GM23248 (cell line): ENCODE results near the gene ERAL1. TPM values are rescaled to one million over a fixed set of nuclear protein-coding genes. Genes with fewer than 3 reads are reported as not detected.

Source experiments
- DNase-seq: peaks from one replicate; pipeline ENCODE4 v3.0.0-alpha.2; 2015
- H2AFZ ChIP-seq: fragments of 200-600 bp; sonication (generic); 2 replicates; pipeline ENCODE4 v1.6.1; 2016; ENCODE audit warnings: antibody characterized with exemption
- H3F3A ChIP-seq: fragments of 200-600 bp; sonication (generic); 2 replicates; pipeline ENCODE4 v1.6.1; 2016; ENCODE audit warnings: mild to moderate bottlenecking, antibody characterized with exemption, mixed run types; ENCODE audit not compliant: insufficient read depth
- H3K27ac ChIP-seq: fragments of 200-600 bp; sonication (generic); 2 replicates; pipeline ENCODE4 v1.5.1; 2016; ENCODE audit warnings: mild to moderate bottlenecking
- H3K27me3 ChIP-seq: fragments of 200-600 bp; sonication (generic); replicated peaks from 2 replicates; pipeline ENCODE4 v1.6.1; 2016; ENCODE audit warnings: mild to moderate bottlenecking; ENCODE audit not compliant: insufficient read depth
- H3K36me3 ChIP-seq: fragments of 200-600 bp; sonication (generic); 2 replicates; pipeline ENCODE4 v1.6.1; 2016; ENCODE audit warnings: low read depth, mild to moderate bottlenecking
- H3K4me1 ChIP-seq: fragments of 200-600 bp; sonication (generic); 2 replicates; pipeline ENCODE4 v1.6.1; 2016; ENCODE audit warnings: mild to moderate bottlenecking; ENCODE audit not compliant: insufficient read depth
- H3K4me2 ChIP-seq: fragments of 200-600 bp; sonication (generic); one replicate; pipeline ENCODE4 v1.6.1; 2016; ENCODE audit warnings: mild to moderate bottlenecking; ENCODE audit not compliant: unreplicated experiment
- H3K4me3 ChIP-seq: fragments of 200-600 bp; sonication (generic); 2 replicates; pipeline ENCODE4 v1.5.1; 2016; ENCODE audit warnings: mild to moderate bottlenecking
- H3K79me2 ChIP-seq: fragments of 200-600 bp; sonication (generic); 2 replicates; pipeline ENCODE4 v1.6.1; 2016; ENCODE audit warnings: mild to moderate bottlenecking; ENCODE audit not compliant: insufficient read depth
- H3K9ac ChIP-seq: fragments of 200-600 bp; sonication (generic); 2 replicates; pipeline ENCODE4 v1.6.1; 2016; ENCODE audit warnings: mild to moderate bottlenecking
- H3K9me2 ChIP-seq: fragments of 200-600 bp; sonication (generic); 2 replicates; pipeline ENCODE4 v1.6.1; 2016; ENCODE audit warnings: mixed run types, mild to moderate bottlenecking, moderate library complexity; ENCODE audit not compliant: insufficient read depth
- H3K9me3 ChIP-seq: fragments of 200-600 bp; sonication (generic); one replicate; pipeline ENCODE4 v1.6.1; 2017; ENCODE audit warnings: low read depth
- H4K20me1 ChIP-seq: fragments of 200-600 bp; sonication (generic); 2 replicates; pipeline ENCODE4 v1.6.0; 2016; ENCODE audit not compliant: insufficient read depth
- EZH2 ChIP-seq: fragments of 200-600 bp; sonication (generic); IDR thresholded peaks from 2 replicates; pipeline ENCODE4 v1.6.1; 2018; ENCODE audit warnings: antibody characterized with exemption, mild to moderate bottlenecking; ENCODE audit not compliant: insufficient read depth, poor library complexity, severe bottlenecking
- EZH2phosphoT487 ChIP-seq: fragments of 200-600 bp; sonication (generic); IDR thresholded peaks from 2 replicates; pipeline ENCODE4 v1.6.1; 2018; ENCODE audit warnings: antibody characterized with exemption, moderate library complexity, mild to moderate bottlenecking, low read depth; ENCODE audit not compliant: insufficient read depth
- WGBS, 2 experiments: methylation state at CpG; one replicate each; pipeline ENCODE4 v1.1.6; 2015 to 2017; ENCODE audit warnings: low lambda C conversion rate in 2 of 2, low coverage in 1 of 2; ENCODE audit errors: missing lambda C conversion rate in 2 of 2; 5-methylcytosine and 5-hydroxymethylcytosine counted together
- in situ Hi-C: fragments of 300-500 bp; cut with MboI; formaldehyde crosslinking; loops from 2 replicates; pipeline ENCODE4 v1.15.0; 2020
- polyA plus RNA-seq: library from polyadenylated mRNA; unstranded; fragments of >200 nt; fragmentation: Nextera tagmentation; extraction: Ambion mirVana; gene quantifications from 2 replicates; pipeline ENCODE4 v1.2.1, GENCODE V29; 2016
- total RNA-seq: library from RNA; depleted of rRNA; stranded (reverse); fragments of >200 nt; shearing (Covaris generic); gene quantifications from 2 replicates; pipeline ENCODE4 v1.2.3, GENCODE V29; 2014

The ERAL1 gene
- total and polyA plus RNA-seq, 2 experiments from 2014 or later: 40.2 to 60.0 TPM

DNA sequence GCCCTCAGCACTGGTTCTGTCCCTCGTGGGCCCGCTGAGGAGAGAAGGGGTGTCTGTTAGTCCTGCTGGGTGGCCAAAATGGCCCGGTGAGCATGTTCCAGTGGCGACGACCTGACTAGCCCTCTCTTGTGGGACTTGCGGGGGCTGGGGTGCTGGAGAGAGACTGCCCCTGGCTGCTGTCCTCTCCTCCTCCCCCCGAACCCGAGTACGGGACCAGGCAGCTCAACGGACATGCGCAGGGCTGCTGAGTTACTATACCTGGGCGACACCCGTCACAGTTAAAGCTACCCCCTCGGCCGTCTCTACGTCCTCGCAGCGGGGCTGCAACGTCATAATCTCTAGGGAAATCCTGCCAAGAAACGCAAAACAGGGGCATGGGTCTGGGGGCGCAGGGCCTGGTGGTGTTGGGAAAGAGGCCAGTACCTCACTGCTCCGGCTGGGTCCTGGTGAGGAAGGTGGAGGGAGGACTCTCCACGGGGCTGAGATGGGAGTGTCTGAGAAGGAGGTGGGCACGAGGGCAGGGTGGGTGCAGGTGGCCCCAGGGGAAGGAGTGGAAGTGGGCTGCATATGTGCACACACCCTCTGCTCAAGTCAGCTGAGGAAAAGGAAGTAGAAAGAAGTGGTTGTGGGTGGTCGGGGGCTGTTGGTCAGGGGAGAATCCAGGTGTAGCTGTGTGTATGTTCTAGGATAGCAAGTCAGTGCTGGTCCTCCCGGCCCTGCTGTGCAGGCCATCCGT lies 29.3 kb downstream of the ERAL1 start:
- no peaks in the 10 kb centered on the region for H4K20me1 ChIP-seq
- no peaks in the 10 kb centered on the region for H3F3A ChIP-seq
- no peak overlapping the region for H3K9ac ChIP-seq
- TF ChIP-seq EZH2phosphoT487 (no peak), EZH2 (no peak)
- no peak overlapping the region for H3K4me3 ChIP-seq
- no peaks in the 10 kb centered on the region for H3K4me1 ChIP-seq
- H3K27ac ChIP-seq: no peak overlapping the region
- in situ Hi-C loops: no loop called here
- no peak for DNase-seq
- 89 to 90% methylated on average over 27 of the region's 27 CpGs for WGBS, 2 experiments
- H3K27me3 ChIP-seq: no peaks in the 10 kb centered on the region
- H3K9me3 ChIP-seq: no peaks in the 10 kb centered on the region
- H2AFZ ChIP-seq: no peak overlapping the region
- H3K79me2 ChIP-seq: no peaks in the 10 kb centered on the region
- H3K4me2 ChIP-seq: no peak overlapping the region
- H3K9me2 ChIP-seq: no peaks in the 10 kb centered on the region
- no peaks in the 10 kb centered on the region; the same call in 1 of the 2 replicates for H3K36me3 ChIP-seq

DNA sequence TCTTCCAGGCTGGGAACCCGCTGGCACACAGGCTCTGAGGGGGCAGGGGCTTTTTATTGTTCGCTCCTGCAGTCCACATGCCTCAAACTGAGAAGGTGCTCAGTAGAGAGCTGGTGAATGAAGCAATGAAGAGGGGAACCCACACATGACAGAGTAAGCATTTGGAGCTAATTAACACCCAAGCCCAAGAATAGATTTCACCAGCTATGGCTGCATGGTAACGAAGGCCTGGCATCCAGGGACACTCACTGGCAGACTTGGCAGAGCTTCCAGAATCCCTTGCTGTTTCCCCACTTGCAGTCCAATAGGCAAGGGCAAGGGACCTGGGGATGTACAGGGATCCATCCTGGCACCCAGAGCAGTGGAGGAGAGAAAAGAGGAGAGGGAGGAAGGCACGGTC lies 30.5 kb downstream of the ERAL1 start:
- Histone ChIP-seq H3K79me2 (no peaks in the 10 kb centered on the region), H3K27me3 (no peaks in the 10 kb centered on the region), H3K4me2 (no peak overlapping the region), H4K20me1 (no peaks in the 10 kb centered on the region), H3K36me3 (no peaks in the 10 kb centered on the region; the same call in 1 of the 2 replicates), H3K4me1 (no peaks in the 10 kb centered on the region), H3K9me3 (no peaks in the 10 kb centered on the region), H3K27ac (no peak overlapping the region), H3K9me2 (no peaks in the 10 kb centered on the region), H3K4me3 (no peak overlapping the region), H2AFZ (no peak overlapping the region), H3F3A (no peaks in the 10 kb centered on the region), H3K9ac (no peak overlapping the region)
- TF ChIP-seq EZH2 (no peak), EZH2phosphoT487 (no peak)
- in situ Hi-C loops: no loop called here
- DNase-seq: no peak
- WGBS, 2 experiments: 96 to 98% methylated on average over 4 of the region's 4 CpGs

DNA sequence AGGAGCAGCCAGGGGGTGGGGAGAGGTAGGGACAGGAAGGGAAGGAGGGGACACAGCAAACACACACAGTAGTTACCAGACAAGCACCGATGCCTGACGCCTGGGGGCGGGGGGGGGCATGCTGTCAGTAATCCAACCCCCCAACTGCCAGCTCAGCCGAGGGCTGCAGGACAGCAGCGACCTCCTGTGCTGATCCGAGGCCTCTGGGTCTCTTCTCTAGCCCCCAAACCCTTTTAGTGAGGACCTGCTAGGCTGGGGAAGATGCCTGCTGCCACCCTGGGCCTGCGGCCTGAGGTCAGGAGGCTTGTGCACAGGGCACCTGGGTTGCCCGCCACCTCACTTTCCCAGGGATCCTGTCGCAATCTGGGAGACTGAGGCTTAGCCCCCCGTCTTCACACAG lies 31.1 kb downstream of the ERAL1 start:
- H3K4me3 ChIP-seq: no peak overlapping the region
- no peak overlapping the region for H3K27ac ChIP-seq
- no peaks in the 10 kb centered on the region for H3K9me2 ChIP-seq
- no peaks in the 10 kb centered on the region for H3K4me1 ChIP-seq
- 87 to 92% methylated on average over 10 of the region's 10 CpGs for WGBS, 2 experiments
- no peak overlapping the region for H3K9ac ChIP-seq
- no peaks in the 10 kb centered on the region for H3K27me3 ChIP-seq
- no peaks in the 10 kb centered on the region for H3F3A ChIP-seq
- no peaks in the 10 kb centered on the region for H3K79me2 ChIP-seq
- H3K9me3 ChIP-seq: no peaks in the 10 kb centered on the region
- in situ Hi-C loops: no loop called here
- no peaks in the 10 kb centered on the region; the same call in 1 of the 2 replicates for H3K36me3 ChIP-seq
- H3K4me2 ChIP-seq: no peak overlapping the region
- no peak overlapping the region for H2AFZ ChIP-seq
- no peaks in the 10 kb centered on the region for H4K20me1 ChIP-seq
- TF ChIP-seq EZH2phosphoT487: no peak
- no peak for TF ChIP-seq EZH2
- no peak for DNase-seq

DNA sequence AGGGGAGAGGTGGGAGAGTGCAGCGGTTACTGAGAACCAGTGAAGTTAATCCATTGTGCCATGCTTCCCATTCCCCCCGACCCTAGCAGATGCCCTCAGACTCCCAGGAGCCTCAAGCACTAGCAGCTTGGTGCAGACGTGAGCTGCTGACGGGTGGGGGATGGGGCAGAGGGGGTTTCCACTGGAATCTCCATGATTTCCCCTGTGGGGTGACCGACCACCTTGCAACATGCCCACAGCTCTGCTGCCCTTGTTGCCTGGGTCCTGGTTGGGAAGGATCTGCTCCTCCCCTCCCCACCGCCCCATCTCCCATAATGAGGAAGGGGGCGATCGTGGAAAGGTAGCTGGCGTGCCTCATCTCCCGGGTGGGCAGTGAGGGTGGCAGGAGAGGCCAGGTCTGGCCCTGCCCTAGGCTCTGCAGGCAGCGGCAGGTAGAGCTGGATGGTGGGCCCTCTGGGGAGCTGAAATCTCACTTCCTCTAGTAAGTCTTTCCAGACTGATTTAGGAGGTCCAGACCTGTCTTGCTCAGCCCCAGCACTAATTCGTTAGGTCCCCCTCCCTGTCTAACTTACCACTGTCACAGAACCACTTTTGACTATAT lies 33.2 kb downstream of the ERAL1 start:
- Histone ChIP-seq H3K27me3 (no peaks in the 10 kb centered on the region), H3F3A (no peaks in the 10 kb centered on the region), H3K4me2 (no peak overlapping the region), H3K9ac (no peak overlapping the region), H2AFZ (no peak overlapping the region), H3K79me2 (peaks cover 2% of the 10 kb centered on the region; the same call in 1 of the 2 replicates), H3K27ac (no peak overlapping the region), H4K20me1 (no peaks in the 10 kb centered on the region), H3K4me3 (no peak overlapping the region), H3K9me3 (no peaks in the 10 kb centered on the region), H3K4me1 (no peaks in the 10 kb centered on the region), H3K9me2 (no peaks in the 10 kb centered on the region), H3K36me3 (no peaks in the 10 kb centered on the region; the same call in 1 of the 2 replicates)
- in situ Hi-C loops: no loop called here
- WGBS, 2 experiments: 81 to 84% methylated on average over 10 to 12 of the region's 12 CpGs
- TF ChIP-seq EZH2 (no peak), EZH2phosphoT487 (no peak)
- no peak for DNase-seq
